Esophagus muscularis mucosa (tissue), 4 donors: ENCODE data around the gene IFT57. TPM values are rescaled to one million over a fixed set of nuclear protein-coding genes. Genes with fewer than 3 reads are reported as not detected.

ENCODE experiments used
- DNase-seq: peaks from one replicate; pipeline ENCODE4 v3.0.0-alpha.2; 2017; ENCODE audit errors: extremely low spot score
- H3K27ac ChIP-seq, 4 donors: fragments of 200-600 bp; sonication (generic); replicated peaks in 1 of 4; 1 replicate in 3 of 4; 2 replicates in 1 of 4; pipeline ENCODE4 v1.5.1; 2016 to 2019; ENCODE audit warnings: mild to moderate bottlenecking in 1 of 4
- H3K27me3 ChIP-seq, 4 donors: fragments of 200-600 bp; sonication (generic); one replicate each; pipeline versions ENCODE4 v1.5.1 to v1.6.0; 2016 to 2019
- H3K36me3 ChIP-seq, 4 donors: fragments of 200-600 bp; sonication (generic); one replicate each; pipeline ENCODE4 v1.5.1; 2016 to 2019
- H3K4me1 ChIP-seq, 4 donors: fragments of 200-600 bp; sonication (generic); one replicate each; pipeline ENCODE4 v1.5.1; 2016 to 2019
- H3K4me3 ChIP-seq, 4 donors: fragments of 200-600 bp; sonication (generic); 1 replicate in 2 of 4; 2 replicates in 2 of 4; pipeline ENCODE4 v1.5.1; 2016 to 2019; ENCODE audit warnings: mild to moderate bottlenecking in 4 of 4, moderate library complexity in 1 of 4
- H3K9me3 ChIP-seq, 4 donors: fragments of 200-600 bp; sonication (generic); 1 replicate in 3 of 4; 2 replicates in 1 of 4; pipeline ENCODE4 v1.5.1; 2016 to 2019
- EP300 ChIP-seq: sonication (generic); formaldehyde crosslinking; IDR thresholded peaks from one replicate; pipeline ENCODE4 v1.6.1; 2017; ENCODE audit warnings: antibody characterized with exemption
- POLR2A ChIP-seq: fragments of 450-650 bp; IDR thresholded peaks from one replicate; pipeline ENCODE4 v1.6.1; 2017; ENCODE audit warnings: antibody characterized with exemption, moderate library complexity, mild to moderate bottlenecking, low read depth
- POLR2AphosphoS5 ChIP-seq, 2 donors: sonication (generic); formaldehyde crosslinking; IDR thresholded peaks; one replicate each; pipeline ENCODE4 v1.6.1; 2017; ENCODE audit warnings: antibody characterized with exemption in 2 of 2
- WGBS: methylation state at CpG from one replicate; pipeline ENCODE4 v1.1.5; 2018; 5-methylcytosine and 5-hydroxymethylcytosine counted together
- intact Hi-C: fragments of 100-400 bp; cut with DNase I; formaldehyde crosslinking; loops from one replicate; pipeline ENCODE4 v1.15.1; 2023
- total RNA-seq, 4 donors: library from RNA; depleted of rRNA; stranded (reverse); fragments of >200 nt; gene quantifications; one replicate each; pipeline versions ENCODE4 v1.1.0 to v1.2.1, GENCODE V29; 2016
- TF ChIP-seq, protein P1 (sequence below), 3 experiments: fragments of 200-600 bp in 2 of 3; fragments of 450-650 bp in 1 of 3; sonication (generic) in 2 of 3; IDR thresholded peaks; one replicate each; pipeline ENCODE4 v1.5.1; 2017 to 2019; ENCODE audit warnings: antibody characterized with exemption in 3 of 3, mild to moderate bottlenecking in 2 of 3, moderate library complexity in 1 of 3

IFT57 gene
- total RNA-seq, 4 donors from 2014 or later = 52.3 to 82.4 (median 61.4) TPM

DNA sequence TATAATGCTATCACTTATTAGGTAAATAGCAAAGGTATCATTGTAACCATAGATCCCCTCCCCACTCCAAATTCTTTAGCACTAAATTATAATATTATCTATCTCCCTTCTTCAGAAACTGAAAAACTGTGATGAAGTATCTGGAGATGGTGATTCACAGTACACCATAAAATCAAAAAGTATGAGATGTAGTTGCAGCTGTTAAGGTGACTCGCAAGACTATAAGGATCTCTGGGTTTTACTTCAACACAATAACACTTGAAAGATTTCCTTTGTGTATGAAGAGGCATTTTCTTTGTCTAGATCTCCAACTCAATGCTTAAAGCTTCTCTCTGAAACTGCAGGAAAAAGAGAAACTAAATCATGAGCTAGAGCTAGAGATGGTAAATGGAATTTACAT, 46.9 kb downstream of the IFT57 start:
- Histone ChIP-seq H3K36me3 (no peaks in the 10 kb centered on the region), H3K4me1 (peaks cover 0 to 14% (median 3%) of the 10 kb centered on the region in 4 donors), H3K4me3 (no peak overlapping the region), H3K27me3 (no peaks in the 10 kb centered on the region), H3K27ac (no peak overlapping the region), H3K9me3 (no peaks in the 10 kb centered on the region)
- no peak for DNase-seq
- intact Hi-C loops = no loop called here
- 88% methylated on average over 1 of the region's 1 CpG for WGBS
- TF ChIP-seq EP300 (no peak), POLR2A (no peak), POLR2AphosphoS5 (IDR thresholded peaks at IDR 0.05) (no peak)
- TF ChIP-seq, protein P1, sequence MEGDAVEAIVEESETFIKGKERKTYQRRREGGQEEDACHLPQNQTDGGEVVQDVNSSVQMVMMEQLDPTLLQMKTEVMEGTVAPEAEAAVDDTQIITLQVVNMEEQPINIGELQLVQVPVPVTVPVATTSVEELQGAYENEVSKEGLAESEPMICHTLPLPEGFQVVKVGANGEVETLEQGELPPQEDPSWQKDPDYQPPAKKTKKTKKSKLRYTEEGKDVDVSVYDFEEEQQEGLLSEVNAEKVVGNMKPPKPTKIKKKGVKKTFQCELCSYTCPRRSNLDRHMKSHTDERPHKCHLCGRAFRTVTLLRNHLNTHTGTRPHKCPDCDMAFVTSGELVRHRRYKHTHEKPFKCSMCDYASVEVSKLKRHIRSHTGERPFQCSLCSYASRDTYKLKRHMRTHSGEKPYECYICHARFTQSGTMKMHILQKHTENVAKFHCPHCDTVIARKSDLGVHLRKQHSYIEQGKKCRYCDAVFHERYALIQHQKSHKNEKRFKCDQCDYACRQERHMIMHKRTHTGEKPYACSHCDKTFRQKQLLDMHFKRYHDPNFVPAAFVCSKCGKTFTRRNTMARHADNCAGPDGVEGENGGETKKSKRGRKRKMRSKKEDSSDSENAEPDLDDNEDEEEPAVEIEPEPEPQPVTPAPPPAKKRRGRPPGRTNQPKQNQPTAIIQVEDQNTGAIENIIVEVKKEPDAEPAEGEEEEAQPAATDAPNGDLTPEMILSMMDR (IDR thresholded peaks at IDR 0.05) = no peak

DNA sequence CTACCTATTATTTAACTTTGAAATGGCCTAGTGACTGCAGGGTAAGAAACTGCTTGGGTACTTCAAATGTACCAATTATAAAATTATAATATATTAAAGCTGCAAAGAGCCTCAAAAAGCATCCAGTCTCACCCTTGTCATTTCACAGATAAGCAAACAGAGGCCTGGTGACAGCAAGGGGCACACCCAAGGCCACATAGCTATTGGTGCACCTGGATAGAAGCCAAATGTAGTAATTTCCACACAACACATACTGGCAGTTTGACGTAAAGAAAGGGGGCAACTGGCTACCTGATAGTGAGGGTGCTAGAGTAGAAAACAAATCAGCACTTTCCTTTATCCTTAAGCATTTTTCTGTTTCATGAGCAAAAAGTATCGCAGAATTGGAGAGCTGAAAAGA, 51.1 kb downstream of the IFT57 start:
- H3K36me3 ChIP-seq = peaks cover 0 to 7% (median 3%) of the 10 kb centered on the region in 4 donors
- H3K4me3 ChIP-seq = no peak overlapping the region
- H3K9me3 ChIP-seq = no peaks in the 10 kb centered on the region
- WGBS = 92% methylated on average over 2 of the region's 2 CpGs
- DNase-seq = no peak
- H3K27me3 ChIP-seq = no peaks in the 10 kb centered on the region
- H3K27ac ChIP-seq = no peak overlapping the region
- no peak for TF ChIP-seq POLR2AphosphoS5 (IDR thresholded peaks at IDR 0.05)
- TF ChIP-seq EP300 = no peak
- TF ChIP-seq, protein P1 (IDR thresholded peaks at IDR 0.05) = no peak
- no peak for TF ChIP-seq POLR2A
- intact Hi-C loops = no loop called here
- H3K4me1 ChIP-seq = no peaks in the 10 kb centered on the region

DNA sequence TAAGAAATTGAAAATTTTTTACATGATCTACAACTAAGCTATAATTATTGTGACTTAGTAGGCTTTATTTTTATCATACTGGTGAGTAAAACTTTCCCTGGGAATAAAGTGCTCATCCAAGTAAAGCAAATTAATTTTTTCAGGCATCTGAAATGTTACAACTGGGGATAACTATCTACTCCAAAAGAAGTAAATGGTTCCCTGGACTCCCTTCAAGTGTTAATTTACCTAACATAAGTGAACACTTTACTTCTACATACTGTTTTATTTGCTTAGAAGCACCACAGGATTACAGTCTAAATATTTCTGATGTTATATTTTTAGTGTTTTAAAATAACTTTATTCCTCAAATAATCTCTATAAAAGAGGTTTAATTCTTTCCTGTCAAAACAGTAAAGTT, 57.8 kb downstream of the IFT57 start:
- intact Hi-C loops = no loop called here
- Histone ChIP-seq H3K27ac (no peak overlapping the region), H3K9me3 (no peaks in the 10 kb centered on the region), H3K4me1 (no peaks in the 10 kb centered on the region), H3K4me3 (no peak overlapping the region), H3K27me3 (no peaks in the 10 kb centered on the region), H3K36me3 (peaks cover 9 to 31% (median 17%) of the 10 kb centered on the region in 4 donors)
- DNase-seq = no peak
- TF ChIP-seq EP300 = no peak
- TF ChIP-seq, protein P1 (IDR thresholded peaks at IDR 0.05) = no peak
- no peak for TF ChIP-seq POLR2A
- no peak for TF ChIP-seq POLR2AphosphoS5 (IDR thresholded peaks at IDR 0.05)

DNA sequence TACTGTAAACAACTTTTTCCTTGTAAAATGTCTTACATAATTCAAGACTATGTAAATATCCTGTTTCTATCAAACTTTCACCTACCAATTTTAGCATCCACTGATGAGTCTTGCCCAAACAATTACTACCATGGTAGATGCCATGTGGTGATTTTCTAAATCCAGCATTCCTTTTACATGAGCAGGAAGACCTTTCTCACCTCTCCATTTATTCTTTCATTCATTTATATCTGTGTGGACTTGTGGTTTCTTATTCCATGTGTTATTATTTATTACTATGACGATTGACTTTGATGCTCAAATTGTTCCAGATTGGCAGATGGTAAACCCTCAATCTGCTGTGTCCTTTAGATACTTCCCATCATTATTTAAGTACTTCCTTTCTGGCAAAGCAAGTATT, 62.4 kb downstream of the IFT57 start:
- H3K27ac ChIP-seq = no peak overlapping the region
- TF ChIP-seq POLR2A (no peak), POLR2AphosphoS5 (IDR thresholded peaks at IDR 0.05) (no peak), EP300 (no peak)
- TF ChIP-seq, protein P1 (IDR thresholded peaks at IDR 0.05) = no peak
- WGBS = 74% methylated on average over 1 of the region's 1 CpG
- no peak for DNase-seq
- H3K9me3 ChIP-seq = no peaks in the 10 kb centered on the region
- H3K27me3 ChIP-seq = no peaks in the 10 kb centered on the region
- no peaks in the 10 kb centered on the region for H3K4me1 ChIP-seq
- H3K36me3 ChIP-seq = peaks cover 9 to 12% (median 10%) of the 10 kb centered on the region in 4 donors
- H3K4me3 ChIP-seq = no peak overlapping the region
- intact Hi-C loops = no loop called here

DNA sequence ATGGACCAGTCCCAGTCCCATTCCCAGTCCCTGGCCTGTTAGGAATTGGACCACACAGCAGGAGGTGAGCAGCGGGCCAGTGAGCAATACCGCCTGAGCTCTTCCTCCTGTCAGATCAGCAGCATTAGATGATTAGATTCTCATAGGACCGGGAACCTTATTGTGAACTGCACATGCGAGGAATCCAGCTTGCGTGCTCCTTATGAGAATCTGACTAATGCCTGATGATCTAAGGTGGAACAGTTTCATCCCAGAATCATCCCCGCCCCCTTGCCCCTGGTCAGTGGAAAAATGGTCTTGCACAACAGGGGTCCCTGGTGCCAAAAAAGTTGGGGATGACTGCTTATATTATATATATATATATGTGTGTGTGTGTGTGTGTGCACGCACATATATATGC, 63.1 kb downstream of the IFT57 start:
- no peak overlapping the region for H3K4me3 ChIP-seq
- peaks cover 9 to 12% (median 10%) of the 10 kb centered on the region in 4 donors for H3K36me3 ChIP-seq
- intact Hi-C loops = no loop called here
- no peaks in the 10 kb centered on the region for H3K9me3 ChIP-seq
- no peak overlapping the region for H3K27ac ChIP-seq
- DNase-seq = no peak
- no peaks in the 10 kb centered on the region for H3K4me1 ChIP-seq
- H3K27me3 ChIP-seq = no peaks in the 10 kb centered on the region
- TF ChIP-seq POLR2A (no peak), EP300 (no peak), POLR2AphosphoS5 (IDR thresholded peaks at IDR 0.05) (no peak)
- TF ChIP-seq, protein P1 (IDR thresholded peaks at IDR 0.05) = no peak
- WGBS = 96% methylated on average over 7 of the region's 7 CpGs
